HG03097 (cell line): Measurements from ENCODE around the gene OLIG3.

Experiments used
- ATAC-seq: cut with Tn5 transposase; IDR thresholded peaks from one replicate; pipeline ENCODE4 v1.9.1; 2021; ENCODE audit not compliant: unreplicated experiment, low FRiP score

OLIG3 gene

DNA sequence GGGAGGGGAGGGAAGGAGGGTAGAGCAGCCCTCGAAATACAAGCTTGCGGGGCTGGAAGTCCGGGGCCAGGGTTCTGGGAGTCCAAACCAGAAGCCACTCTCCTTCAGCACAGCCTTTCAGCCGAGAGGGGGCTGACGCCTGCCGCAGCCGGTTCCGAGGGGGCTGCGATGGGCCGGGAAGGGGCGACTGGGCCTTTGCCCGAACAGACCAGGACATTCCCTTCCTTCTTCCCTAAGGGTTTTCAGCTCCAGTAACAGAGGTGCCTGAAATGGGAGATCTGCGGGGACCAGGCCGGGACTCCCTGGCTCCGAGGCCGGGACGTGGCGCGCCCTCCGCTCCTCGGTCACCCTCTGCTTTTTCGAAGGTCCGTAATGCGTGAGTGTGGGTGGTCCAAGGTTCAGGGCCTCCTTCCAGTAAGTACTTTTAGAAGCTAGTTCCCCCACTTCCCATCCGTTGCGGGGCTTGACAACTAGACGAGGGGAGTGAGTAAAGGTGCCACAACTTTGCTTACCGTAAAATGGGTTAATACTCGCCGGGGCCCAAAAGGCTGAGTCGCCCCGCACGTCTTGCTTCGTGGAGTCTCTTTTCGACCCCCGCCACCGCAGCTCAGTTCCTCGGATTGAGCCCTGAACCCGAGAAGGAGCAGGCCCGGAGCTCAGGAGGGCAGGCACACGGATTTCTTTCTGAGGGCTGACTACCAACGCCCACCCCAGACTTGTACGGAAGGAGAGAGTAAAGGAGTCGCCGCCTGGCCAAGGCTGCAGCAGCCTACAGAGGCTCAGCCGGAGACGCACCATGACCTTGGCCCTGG, 2.9 kb upstream of the OLIG3 start:
- no peak for ATAC-seq

DNA sequence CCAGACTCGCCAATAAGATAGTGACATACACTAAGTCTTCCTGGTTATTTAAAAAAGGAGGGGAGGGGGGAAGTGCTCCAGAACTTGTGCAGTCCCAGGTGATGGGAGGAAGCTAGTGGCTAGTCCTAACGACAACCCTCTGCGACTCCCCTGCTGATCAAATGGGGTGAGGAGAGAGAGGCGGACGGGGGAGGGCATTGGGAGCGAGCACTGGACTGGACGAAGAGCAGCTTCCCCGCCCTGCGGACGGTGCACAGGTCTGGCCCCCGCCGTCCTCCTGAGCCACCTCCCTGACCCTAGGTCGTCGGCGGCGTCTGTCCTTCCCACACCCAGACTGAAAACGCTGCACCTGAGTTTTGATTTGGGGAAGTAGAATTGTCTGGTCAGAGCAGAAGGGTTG, 2.2 kb upstream of the OLIG3 start:
- no peak for ATAC-seq

DNA sequence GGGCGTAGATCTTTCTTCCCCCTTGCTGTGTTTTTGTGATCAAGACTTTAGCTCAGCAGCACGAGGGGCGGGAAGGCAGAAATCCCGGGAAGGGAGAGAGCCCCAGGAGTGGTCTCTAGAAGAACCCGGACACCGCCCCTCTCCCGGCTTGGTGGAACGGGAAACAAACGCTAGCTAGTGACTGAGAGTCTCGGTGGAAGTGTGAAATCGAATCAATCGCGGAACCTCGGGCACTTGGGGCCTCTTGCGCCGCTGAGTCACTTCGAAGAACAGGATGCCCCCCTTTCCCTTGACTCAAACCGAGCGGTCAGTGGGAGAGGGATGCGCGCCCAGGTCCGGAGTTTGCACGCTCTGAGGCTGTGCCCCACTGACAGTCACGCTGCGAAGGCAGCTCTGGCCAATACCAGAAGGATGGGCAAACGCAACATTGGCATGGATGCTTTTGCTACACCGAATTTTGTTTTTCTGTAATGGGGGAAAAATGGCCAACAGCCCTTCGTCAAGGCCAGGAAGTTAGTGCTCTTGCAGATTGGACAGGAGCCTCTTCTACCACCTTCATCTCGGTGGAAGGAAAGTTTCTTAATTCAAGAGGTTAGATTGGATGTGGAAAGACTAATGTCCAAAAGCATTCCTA, 1.6 kb upstream of the OLIG3 start:
- ATAC-seq: no peak

DNA sequence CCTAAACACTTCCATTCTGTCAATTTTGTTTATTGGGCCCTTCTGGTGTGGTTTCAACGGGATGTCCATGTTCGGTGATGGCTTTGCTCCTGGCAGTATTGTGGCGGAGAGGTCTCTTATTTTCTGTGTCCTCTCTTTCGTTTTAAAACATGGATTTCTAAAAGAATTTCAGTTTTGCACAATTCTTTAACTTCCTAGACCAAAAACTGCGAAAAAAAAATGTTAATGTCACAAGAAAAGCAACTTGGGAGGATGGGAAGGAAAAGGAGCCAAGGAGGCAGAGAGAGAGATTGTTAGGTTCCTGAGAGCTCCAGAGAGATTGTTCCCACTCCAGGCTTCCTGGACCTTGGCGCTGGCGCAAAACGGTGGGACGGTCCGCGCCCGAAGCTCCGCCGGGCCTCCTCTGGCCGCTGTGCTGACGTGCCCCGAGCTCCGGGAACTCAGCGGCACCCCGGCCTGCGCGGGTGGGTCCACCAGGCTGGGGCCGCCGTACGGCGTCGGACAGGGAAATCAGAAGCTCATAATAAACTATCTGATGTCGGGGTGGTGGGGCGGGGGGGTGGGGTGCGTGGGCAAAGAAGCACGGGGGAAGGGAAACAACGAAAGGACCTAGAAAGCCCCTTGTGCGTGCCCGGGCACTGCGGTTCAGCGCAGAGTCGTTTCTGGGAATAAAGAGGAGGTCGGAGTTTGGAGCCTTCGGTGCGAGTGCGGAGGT, 951 bp upstream of the OLIG3 start:
- no peak for ATAC-seq

DNA sequence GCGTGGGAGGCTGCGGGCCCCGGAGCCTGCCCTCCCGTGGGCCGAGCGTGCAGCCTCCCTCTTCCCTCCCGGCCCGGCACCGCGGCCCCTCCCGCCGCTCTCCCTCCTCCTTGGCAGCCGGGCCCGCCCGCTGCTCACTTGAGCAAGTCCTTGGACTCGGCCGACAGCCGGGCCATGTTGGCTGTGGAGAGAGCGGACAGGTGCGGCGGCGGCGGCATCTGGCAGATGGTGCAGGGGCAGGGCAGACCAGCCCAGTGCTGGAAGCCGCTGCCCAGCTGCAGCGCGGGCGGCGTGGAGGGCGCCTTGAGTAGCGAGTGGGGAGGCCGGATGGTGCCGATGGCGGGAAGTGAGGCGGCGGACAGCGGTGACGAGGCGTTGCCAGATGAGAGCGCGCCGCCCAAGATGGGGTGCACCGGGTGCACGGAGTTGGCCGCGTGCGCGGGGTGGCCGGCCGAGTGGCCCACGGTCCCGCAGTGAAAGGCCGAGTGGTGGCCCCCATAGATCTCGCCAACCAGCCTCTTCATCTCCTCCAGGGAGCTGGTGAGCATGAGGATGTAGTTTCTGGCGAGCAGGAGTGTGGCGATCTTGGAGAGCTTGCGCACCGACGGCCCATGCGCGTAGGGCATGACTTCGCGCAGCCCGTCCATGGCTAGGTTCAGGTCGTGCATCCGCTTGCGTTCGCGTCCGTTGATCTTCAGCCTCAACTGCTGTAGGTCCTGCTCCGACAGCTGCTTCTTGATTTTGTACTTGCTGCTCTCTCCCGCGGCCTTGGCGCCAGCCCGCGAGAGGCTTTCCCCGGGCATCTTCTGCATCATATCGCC, 766 bp downstream of the OLIG3 start:
- no peak for ATAC-seq

DNA sequence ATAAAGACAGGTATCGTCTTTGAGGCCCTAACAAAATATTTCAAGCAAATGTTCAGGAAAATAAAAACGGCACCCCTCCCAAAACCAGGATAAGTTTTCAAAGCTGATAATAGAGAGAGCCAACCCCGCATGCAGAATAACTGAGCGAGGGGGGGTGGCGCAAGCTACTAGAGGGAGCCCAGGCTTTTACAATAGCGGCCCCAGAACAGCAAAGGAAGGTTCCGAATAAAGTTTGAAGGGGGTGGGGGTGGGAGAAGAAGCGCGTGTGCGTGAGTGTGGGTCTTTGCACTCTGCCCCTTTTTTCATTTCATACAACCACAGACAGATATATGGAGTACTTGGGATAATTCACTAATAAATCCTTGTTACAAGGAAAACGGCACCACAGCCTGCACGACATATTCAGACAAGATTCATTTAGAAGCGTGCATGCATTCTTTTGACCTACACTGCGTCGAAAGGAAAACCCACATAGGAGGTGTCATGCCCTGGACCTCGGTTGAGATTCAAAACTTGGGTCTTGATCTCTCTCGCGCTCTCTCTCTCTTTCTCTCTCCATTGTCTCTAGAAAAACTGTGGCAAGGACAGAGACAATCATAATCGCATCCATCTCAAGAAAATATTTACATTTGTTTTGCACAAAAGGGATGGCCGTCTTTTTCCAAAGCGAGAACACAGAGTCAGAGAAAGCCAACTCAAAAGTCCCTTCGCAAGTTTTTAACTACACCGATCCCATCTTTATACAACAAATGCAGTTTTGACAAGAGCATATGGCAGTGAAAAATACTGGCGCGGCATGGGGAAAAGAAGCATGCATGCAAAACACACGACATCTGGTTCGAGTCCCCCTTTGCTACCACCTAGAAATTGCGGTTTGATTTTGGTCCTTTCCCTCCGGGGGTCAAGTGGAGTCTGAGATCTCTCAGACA, 1.6 kb downstream of the OLIG3 start:
- ATAC-seq: no peak

DNA sequence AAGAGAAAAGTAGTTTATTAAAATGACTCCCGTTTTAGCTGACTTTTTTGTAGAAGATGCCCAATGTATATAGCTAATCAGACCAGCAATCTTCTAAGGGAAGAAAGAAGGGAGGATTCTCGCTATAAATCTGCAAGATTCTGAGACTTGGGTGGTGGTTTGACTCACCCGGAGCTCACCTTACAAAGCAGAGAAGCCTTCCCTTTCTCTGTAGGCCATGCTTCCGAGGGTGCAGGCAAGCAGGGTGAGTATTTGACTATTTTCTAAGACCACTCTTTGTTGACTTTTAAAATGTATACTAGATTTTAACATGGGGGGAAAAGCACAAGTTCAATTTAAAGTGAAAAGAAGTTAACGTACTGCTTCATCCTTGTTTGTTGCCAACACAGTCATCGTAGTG, 2.7 kb downstream of the OLIG3 start:
- no peak for ATAC-seq

DNA sequence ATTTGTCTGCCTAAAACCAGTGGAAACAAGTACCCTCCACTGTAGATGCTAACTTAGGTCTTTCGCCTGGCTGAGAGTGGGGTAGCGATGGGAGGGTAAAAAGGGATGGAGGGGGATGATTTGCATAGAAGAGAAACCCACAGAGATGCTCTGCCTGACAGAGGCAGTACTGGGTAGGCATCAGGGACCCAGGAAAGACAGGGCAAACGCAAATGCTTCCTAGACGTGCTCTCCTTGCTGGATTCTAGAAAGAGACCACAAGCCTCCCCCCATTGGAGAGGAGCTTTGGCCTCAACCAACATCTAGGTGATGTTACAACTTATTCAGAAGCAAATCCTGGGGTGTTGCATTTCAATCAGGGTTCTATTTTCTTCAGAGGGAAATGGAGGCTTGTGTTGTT, 3.2 kb downstream of the OLIG3 start:
- ATAC-seq: no peak

DNA sequence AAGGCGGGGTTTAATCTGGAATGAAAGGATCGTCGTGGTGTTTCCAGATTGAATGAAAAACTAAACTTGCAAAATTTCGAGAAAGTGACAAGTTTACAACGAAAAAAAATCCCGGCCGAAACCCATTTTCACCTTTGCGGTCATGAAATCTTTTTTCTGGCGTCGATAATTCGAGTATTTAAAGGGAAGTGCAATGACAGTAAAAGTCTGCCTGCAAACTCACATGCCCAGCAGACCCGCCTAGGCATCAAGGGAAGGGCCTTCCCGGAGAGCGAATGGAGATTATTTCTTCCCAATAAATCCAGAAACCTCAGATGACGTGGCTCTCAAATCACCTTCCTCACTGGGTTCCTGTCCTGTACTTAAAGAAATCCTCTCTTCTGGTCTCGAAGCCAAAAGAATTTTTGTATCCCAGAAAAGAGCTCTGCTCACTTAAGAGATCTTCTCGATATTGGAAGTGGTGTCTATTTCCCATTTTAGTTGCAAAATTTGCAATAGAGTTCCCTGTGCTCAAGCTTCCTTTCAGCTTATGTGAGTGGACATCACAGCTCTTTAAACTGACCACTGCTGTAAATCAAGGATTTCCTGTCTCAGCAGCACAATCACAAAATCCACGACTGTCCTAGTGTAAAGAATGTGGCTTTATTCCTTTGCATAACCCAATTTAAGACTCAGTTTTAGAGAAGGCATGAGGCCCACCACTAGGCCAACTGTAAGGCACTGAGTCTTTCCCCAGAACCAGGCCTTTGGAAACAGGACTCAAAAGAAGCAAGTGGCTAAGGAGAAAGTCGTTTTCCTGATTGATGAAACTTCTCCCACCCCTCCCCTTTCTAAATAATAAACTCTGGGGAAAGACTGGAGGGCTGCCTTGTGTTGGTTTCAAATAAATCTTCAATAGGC, 3.9 kb downstream of the OLIG3 start:
- no peak for ATAC-seq

DNA sequence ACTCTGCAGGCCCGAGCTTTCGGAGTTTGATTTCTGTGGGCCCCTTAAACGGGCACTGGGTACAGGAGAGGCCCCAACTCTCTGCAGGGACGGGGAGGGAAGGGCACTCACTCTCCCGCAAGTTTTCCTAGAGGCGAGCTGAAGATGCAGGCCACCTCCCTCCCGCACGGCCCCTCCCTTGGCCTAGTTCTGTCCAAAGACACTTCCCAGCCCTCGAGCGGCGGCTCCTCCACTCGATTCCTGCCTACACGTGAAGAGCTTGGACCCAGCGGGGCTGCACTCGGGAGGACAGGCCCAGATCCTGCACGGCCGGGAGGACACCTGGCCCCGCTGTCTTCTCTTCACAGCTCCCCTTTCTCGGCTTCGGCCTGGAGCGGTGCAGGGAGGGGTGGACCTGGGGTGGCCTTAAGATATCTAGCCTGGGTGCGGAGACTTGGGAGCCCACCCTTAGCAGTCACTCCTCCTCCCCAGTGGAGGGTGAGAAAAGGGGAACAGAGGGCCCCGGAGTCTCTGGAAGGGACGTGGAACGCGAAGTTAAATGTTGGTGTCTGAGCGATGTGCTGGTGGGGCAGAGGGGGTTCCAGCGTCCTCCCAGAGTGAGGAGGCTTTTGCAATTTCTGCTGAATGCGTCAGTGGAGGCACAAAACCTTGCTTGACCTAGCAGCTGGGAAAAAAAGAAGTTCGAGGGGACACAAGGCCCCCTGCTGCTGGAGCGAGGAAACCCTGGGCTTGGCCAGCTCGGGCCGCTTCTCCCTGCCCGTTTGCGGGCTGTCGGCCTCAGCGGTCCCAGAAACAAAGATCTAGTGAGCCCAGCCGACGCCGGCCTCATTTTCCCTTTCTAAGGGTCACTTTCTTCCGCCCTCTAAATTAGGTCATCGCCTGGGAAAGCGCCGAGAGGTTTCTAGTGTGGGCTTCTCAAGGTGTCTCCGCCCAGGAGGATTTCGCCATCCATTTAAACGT, 4.9 kb downstream of the OLIG3 start:
- ATAC-seq: no peak

DNA sequence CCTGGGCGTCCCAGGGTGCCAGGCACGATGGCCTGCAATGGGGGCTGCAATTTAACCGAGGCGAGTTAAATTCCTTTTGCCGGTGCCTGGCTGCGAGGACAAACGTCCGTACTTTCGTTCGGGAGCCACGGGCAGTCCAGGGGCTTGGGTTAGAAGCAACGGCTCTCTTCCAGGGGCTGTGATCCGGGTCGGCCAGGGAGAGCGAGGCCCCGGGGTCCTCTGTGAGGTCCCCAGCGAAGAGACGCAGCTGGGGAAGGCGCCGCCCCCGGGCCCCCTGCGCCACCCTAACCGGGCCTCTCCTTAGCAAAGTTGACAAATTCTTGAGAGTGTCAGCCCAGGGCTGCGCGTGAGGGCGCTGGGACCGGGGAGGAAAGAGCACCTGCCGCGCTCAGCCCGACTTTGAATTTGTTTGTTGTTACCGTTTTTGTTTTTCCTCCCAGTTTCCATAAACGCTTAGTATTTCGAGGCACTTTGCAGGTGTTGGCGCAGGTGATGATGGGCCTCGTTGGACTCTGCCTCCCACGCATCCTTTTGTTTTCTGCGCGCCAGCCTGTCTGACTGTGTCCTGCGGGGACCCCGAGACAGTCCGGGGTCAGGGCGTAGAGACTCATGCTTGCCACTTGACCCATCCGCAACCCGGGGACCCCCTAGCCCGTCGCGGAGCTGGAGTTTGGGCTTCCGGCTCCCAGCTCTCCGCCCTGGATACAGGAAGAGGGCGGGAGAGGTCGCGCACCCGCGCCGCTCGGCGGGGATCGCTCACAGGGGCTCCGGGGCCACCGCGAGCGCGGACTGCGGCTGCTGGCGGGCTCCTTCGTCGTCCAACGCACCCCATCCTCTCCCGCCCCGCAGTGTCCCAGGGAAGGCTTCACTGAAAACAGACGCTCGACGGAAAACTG, 5.8 kb downstream of the OLIG3 start:
- no peak for ATAC-seq

DNA sequence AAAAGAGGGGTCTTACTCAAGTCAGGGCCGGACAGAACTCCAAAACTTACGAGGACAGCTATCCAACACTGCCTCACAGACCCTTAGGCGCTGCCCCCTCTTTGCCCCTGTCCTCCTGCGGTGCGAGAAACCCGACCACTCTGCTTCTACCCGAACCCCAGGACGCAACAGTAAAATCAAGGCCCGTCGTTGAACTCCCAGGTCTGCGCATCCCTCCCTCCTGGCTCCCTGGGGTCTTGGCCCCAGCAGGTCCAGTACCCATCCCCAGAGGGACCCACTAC, 6.4 kb downstream of the OLIG3 start:
- ATAC-seq: no peak

DNA sequence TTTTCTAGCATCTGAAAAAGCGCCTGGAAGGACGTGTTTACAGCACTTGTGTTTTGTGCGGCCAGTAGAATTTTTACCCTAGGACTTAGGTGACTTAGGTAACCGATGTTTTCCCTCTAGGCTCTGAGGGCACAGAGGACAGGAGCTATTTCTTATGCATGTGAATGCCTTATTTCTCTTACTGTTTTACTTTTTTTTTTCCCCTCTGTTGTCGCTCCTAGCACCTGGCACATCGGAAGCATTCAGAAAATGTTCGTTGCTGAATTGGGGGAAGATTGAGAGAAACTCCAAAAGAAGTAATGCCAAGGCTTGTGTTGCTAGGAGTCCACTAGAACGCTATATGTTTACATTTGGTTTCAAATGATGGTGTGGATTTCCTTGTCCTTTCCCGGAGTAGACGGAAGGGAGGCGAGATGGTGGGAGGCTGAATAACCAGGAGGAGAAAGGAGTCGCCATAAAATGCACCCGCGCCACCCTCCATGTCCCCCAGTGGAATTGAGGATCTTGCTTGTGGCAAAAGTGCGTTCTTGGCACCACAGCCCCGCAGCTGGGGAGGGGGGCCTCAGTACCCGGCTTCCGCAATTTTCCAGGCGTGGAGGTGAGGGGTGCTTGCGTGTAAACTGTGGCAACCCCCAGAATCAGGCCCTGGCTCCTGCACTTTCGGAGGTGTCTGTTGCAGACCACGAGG, 6.9 kb downstream of the OLIG3 start:
- no peak for ATAC-seq

DNA sequence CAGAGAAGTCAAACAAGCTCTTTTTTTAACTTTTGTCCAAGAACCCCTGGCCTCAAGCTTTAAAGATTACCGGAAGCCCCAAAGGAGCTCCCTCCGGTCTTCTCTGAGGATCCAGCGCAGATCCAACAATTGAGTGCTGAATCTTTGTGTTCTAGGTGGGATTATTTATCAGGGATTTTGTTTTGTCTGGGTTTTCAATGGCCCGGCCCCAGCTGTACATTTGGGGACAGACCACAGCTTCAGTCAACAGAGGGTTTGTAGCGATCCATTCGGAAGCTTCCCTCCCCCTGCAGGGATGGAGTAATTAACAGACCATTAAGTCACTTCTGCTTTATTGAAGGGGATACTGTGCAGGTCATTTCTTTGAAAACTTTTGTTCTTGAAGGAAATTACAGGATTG, 7.8 kb downstream of the OLIG3 start:
- ATAC-seq: no peak

DNA sequence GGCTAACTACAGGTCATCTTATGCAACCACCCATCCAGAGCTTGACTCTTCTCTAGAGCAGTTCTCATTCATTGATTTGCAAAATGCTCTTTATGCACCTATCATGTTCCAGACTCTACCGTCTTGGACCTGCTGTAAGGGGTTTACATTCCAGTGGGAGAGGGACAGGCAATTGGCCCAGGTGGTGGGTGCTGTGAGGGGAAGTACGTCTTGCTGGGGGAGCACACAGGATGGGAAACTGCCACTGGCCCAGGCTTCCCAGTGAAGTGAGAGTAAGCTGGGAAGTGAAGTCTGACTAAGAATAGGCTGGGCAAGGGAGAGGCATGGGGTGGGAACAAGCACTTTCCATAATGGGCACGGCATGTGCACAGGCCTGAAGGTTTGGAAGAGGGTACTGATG, 13.8 kb downstream of the OLIG3 start:
- no peak for ATAC-seq

DNA sequence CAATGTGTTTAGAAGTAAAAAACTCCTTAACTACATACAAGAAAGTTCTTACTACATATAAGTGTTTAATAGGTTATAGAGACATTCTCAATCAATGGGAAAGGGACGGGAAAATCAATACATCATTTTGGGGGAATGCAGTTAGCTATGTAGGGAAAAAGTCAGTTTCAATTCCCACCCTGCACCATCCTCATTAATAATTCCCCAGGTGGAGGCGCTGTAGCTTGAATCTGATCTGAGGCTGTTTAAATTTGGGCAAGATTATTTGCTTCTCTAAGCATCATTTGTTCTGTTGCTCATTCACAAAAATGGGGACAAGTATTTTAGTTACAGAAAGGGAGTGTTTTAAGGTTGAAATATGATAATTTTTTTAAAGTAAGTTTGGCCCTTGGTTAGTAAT, 19.1 kb downstream of the OLIG3 start:
- no peak for ATAC-seq
